Stimulated activated CD4-positive, alpha-beta T cell treated with anti-CD3 and anti-CD28 coated beads, Interleukin-4, amount 100 ng/mL, for 48 hours (primary cell): ENCODE data around the gene RASAL2.
"Not testable (repeated sequence)": the region's sequence is repeated elsewhere in the genome, so short reads cannot be mapped to it uniquely, and the experiment has no call there.

Experiments used
- DNase-seq, 2 donors: peaks; one replicate each; pipeline ENCODE4 v3.0.0-alpha.2; 2020; ENCODE audit warnings: low read depth in 2 of 2

The RASAL2 gene

GRCh38 chr1:178390280-178390679 lies 296.4 kb downstream of the RASAL2 start:
- not testable (repeated sequence) for DNase-seq

DNA sequence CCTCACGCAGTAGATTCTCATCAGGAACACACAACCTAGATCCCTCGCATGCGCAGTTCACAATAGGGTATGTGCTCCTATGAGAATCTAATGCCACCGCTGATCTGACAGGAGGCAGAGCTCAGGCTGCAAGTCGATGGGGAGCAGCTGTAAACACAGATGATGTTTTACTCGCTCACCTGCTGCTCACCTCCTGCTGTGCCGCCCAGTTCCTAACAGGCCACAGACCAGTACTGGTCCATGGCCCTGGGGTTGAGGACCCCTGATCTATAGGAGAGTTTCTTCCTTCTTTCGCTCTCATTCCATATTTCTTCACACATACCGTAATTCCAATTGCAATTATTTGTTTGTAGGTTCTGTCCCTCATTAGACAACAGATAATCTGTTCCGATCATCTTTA lies 299.5 kb downstream of the RASAL2 start:
- no peak for DNase-seq

- no peak for DNase-seq
Observed at GRCh38 chr1:178396789-178397188, 302.9 kb downstream of the RASAL2 start.

- DNase-seq: no peak
Observed at GRCh38 chr1:178397678-178398077, 303.8 kb downstream of the RASAL2 start.

DNA sequence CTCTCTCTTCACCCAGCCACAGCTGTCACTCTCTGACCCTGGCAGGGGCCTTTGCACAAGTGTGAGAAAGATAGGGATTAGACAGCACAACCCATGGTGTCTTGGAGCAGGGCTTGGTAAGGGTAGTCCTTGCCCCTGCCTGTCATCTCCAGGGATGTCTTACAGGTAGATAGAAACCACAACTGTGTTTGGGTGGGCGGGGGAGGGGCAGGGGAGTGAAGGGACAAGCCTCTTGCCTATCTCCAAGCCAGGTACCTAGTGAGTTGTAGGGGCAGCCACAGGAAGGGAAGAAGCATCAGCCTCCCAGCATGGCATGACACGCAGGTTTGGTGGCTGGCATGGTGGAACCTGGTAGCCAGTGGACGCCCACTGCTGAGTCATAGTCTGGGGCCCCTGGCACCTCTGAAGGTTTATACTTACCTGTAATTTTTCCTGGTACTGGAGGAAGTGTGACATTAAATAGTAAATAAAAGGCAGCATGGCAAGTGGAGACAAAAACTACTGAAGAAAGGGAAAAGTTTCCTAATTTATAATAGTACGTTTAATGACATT lies 305.3 kb downstream of the RASAL2 start:
- DNase-seq: no peak

DNA sequence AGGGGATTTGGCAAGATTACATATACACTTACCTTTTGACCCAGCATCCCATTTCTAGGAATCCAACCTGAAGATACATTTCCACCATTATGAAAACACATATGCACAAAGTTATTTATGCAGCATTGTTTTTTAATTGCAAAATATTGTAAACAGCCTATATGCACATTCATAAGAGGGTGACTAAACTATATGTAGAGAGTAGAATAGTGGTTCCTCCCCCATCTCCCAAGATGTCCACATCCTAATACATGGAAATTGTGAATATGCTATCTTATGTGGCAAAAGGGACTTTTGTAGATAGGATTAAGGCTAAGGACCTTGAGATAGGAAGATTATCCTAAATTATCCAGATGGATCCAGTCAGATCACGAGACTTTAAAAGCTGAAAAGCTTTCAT lies 311.2 kb downstream of the RASAL2 start:
- DNase-seq: no peak

GRCh38 chr1:178407215-178407614 lies 313.3 kb downstream of the RASAL2 start:
- DNase-seq: no peak

GRCh38 chr1:178407655-178408054 lies 313.8 kb downstream of the RASAL2 start:
- no peak for DNase-seq

DNA sequence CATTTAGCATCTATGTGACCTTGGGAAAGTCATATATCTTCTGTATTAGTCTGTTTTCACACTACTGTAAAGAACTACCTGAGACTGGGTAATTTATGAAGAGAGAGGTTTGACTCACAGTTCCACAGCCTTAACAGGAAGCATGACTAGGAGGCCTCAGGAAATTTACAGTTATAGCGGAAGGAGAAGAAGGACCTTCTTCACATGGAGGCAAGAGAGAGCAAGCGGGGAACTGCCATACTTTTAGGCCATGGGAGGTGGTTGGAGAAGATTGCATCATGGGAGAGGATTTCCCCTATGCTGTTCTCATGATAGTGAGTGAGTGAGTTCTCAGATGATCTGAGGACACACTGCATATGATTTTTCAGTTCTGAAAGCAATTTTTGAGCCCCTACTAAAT lies 315.0 kb downstream of the RASAL2 start:
- DNase-seq: no peak

GRCh38 chr1:178409541-178409940 lies 315.6 kb downstream of the RASAL2 start:
- DNase-seq: no peak

- DNase-seq: no peak
Observed at GRCh38 chr1:178411756-178412399, 318.0 kb downstream of the RASAL2 start.

GRCh38 chr1:178412400-178412770 lies 318.5 kb downstream of the RASAL2 start:
- DNase-seq: no peak

GRCh38 chr1:178417858-178418257 lies 324.0 kb downstream of the RASAL2 start:
- no peak for DNase-seq

DNA sequence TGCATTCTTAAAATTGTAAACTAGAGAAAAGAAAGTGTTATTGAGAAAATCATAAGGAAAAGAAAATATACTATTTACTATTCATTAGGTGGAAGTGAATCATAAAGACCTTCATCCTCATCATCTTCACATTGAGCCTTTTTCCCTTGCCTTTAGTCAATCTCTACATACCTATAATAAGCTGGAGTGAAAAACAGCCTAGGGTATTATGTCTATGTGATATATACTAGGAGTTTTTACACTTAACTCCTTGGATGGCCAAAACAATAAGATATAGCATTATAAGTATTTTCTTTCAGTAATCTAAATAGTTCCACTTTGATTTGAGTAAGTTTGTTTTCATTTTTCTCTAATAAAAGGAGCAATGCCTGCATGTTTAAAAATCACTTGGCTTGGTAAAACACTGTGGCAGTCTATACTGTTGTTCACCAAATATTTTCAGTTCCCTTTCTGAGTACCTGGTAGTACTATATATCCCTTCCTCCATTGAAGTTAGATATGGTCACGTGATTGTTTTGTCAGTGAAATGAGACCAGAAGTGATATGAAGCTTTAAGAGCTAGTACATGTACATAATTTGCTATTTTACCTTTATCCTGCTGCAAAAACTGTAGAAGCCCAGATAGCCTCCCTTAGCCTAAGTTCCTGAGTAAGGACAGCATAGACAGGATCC lies 324.5 kb downstream of the RASAL2 start:
- no peak for DNase-seq

DNA sequence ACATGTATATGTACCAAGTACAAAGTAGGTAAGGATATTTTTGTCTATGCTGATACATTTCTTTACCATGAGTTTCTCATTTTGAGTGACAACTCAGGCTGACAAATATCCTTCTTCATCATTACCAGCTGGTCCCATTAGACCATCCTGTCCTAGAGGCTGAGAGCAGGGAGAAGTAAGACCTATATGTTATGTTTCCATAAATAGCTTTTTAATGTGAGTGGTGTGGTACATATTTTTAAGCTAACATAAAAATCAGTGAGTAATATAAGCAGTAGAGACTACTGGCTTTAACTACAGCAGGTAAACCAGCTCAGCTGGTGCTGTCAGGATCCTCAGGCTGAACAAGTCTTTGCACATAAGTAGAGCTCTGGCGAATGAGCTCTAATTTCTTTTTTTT lies 340.5 kb downstream of the RASAL2 start:
- DNase-seq: no peak

DNA sequence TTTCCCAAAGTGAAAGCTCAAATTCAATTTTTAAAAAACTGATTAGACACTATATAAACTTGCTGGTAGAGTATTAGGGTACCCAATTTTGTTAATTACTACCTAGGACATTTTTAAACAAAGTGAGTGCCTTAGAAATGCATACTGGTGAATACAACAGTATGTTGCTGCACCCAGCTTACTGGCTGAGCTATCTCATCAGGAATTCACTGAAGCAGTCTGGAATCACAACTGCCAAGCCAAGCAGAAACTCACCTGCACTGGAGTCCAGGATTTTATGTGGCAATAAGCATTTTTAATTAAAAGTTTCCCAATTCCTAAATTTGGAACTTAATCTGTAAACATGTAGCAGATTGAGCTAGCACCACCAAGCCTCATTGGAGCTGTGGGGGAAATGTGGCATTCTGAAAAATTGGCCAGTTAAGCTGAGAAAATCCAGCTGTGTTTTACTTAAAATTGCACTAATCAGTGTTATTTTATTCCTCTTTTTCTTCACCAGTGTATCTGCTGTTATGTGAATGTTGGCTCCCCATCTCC lies 341.1 kb downstream of the RASAL2 start:
- no peak for DNase-seq

GRCh38 chr1:178436899-178437298 lies 343.0 kb downstream of the RASAL2 start:
- DNase-seq: no peak

DNA sequence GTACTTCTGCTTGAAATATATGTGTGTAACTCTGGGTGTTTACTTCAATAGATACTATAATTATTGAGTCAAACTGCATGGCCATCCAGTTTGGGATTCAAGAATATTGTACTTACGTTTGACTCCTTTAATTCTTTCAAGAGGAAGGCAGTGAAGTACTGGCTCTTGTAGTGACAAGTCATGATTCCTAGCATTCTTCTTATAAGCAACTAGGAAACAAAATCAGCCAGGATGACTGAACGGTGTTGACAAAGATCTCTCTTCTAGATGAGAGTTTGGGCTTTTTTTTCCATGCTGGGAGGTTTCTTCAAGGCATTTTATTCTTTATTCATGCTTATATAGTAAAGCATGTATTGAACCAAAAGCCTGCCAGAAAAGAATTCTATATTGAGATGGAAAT lies 344.5 kb downstream of the RASAL2 start:
- no peak for DNase-seq

DNA sequence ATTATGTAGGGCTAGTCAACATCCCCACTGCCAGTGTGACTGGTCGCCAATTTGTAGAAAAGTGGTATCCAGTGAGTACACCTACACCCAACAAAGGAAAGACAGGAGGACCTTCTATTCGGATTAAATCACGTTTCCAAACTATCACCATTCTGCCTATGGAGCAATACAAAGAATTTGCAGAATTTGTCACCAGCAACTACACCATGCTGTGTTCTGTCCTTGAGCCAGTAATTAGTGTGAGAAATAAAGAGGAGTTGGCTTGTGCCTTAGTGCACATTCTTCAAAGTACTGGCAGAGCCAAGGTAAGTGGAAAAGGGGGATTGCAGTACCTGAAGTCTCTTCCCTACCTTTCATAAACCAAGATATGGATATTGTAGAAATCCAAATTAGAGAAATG lies 349.0 kb downstream of the RASAL2 start:
- no peak for DNase-seq

GRCh38 chr1:178450871-178451270 lies 357.0 kb downstream of the RASAL2 start:
- DNase-seq: no peak

DNA sequence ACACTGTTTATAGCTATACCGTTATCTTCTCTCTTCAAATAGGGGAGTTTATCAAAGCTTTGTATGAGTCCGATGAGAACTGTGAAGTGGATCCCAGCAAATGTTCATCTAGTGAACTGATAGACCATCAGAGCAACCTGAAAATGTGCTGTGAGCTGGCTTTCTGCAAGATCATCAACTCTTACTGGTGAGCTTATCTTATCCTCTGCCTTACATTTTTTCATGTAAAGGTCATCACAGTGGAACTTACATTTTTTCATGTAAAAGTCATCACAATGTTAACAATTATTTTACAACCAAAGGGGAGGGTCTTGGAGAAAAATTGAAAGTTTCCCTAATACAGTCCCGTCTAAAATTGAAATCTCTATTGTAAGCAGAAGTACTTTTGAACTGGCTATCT lies 357.6 kb downstream of the RASAL2 start:
- DNase-seq: no peak

DNA sequence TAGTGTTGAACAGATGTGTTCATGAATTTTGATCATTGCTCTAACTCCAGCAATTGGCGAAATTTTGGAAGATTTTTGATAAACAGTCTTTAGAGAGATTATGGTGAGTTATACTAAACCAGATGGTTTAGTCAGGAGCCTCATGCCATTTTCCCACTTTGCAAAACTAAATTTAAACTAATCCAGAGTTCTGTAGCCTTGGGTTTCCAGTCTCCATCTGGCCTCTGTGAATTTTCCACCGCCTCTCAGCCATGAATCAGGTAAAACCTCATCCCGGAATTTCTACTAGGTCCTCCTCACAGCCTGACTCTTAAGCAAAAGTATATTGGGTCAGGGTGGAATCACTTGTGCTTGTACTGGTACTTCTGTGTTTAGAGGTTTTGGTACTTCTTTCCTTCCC lies 358.1 kb downstream of the RASAL2 start:
- no peak for DNase-seq

GRCh38 chr1:178456472-178456871 lies 362.6 kb downstream of the RASAL2 start:
- DNase-seq: no peak
